Iris pigment epithelial cell (primary cell): ENCODE results near the gene DPP4.
"Not testable (repeated sequence)": the region's sequence is repeated elsewhere in the genome, so short reads cannot be mapped to it uniquely, and the experiment has no call there.

Source experiments
- DNase-seq: peaks from one replicate; pipeline ENCODE4 v3.0.0-alpha.2; 2011; ENCODE audit warnings: low read depth

The DPP4 gene

GRCh38 chr2:162057426-162057825, 16.6 kb downstream of the DPP4 start:
- DNase-seq: no peak

- no peak for DNase-seq
These were observed 17.1 kb downstream of the DPP4 start for GRCh38 chr2:162056796-162057399.

- no peak for DNase-seq
These were observed 20.2 kb downstream of the DPP4 start for GRCh38 chr2:162053808-162054155.

GRCh38 chr2:162053066-162053807, 20.8 kb downstream of the DPP4 start:
- no peak for DNase-seq

GRCh38 chr2:162050513-162050961, 23.5 kb downstream of the DPP4 start:
- DNase-seq: no peak

- DNase-seq: not testable (repeated sequence)
These were observed 24.9 kb downstream of the DPP4 start for GRCh38 chr2:162049089-162049488.

- no peak for DNase-seq
These were observed 29.4 kb downstream of the DPP4 start for GRCh38 chr2:162044586-162044985.

- DNase-seq: no peak
These were observed 30.9 kb downstream of the DPP4 start for GRCh38 chr2:162043132-162043531.

GRCh38 chr2:162041485-162041884, 32.5 kb downstream of the DPP4 start:
- DNase-seq: no peak

GRCh38 chr2:162038725-162039124, 35.3 kb downstream of the DPP4 start:
- DNase-seq: no peak

- DNase-seq: no peak
These were observed 36.1 kb downstream of the DPP4 start for GRCh38 chr2:162037886-162038285.

- DNase-seq: no peak
These were observed 36.8 kb downstream of the DPP4 start for GRCh38 chr2:162037028-162037795.

GRCh38 chr2:162035981-162036380, 38.0 kb downstream of the DPP4 start:
- no peak for DNase-seq

- no peak for DNase-seq
These were observed 43.4 kb downstream of the DPP4 start for GRCh38 chr2:162030363-162031190.

- DNase-seq: peak; percentile 24
These were observed 44.6 kb downstream of the DPP4 start for GRCh38 chr2:162029287-162029901.

GRCh38 chr2:162028511-162028910, 45.5 kb downstream of the DPP4 start:
- no peak for DNase-seq

GRCh38 chr2:162025121-162025911, 48.7 kb downstream of the DPP4 start:
- peak; percentile 50 for DNase-seq

- DNase-seq: peak; percentile 61
These were observed 51.6 kb downstream of the DPP4 start for GRCh38 chr2:162022290-162022945.

GRCh38 chr2:162021516-162022058, 52.4 kb downstream of the DPP4 start:
- DNase-seq: no peak

GRCh38 chr2:162018530-162018929, 55.5 kb downstream of the DPP4 start:
- no peak for DNase-seq
